H9 (cell line): Measurements from ENCODE around the gene DNM1. TPM values are rescaled to one million over a fixed set of nuclear protein-coding genes. Genes with fewer than 3 reads are reported as not detected.

Source experiments
- DNase-seq: peaks from one replicate; pipeline ENCODE4 v3.0.0-alpha.2; 2017
- H2AFZ ChIP-seq: one replicate; pipeline ENCODE4 v1.6.1; 2013; ENCODE audit warnings: mild to moderate bottlenecking, low read length, control low read depth, moderate library complexity
- H2AK5ac ChIP-seq: 2 replicates; pipeline ENCODE4 v1.6.1; 2013; ENCODE audit warnings: low read length, control low read depth, mixed read lengths; ENCODE audit not compliant: insufficient read length
- H2BK120ac ChIP-seq: one replicate; pipeline ENCODE4 v1.6.1; 2013; ENCODE audit warnings: low read depth, mild to moderate bottlenecking, low read length, control low read depth, inconsistent platforms; ENCODE audit not compliant: poor library complexity, severe bottlenecking
- H2BK12ac ChIP-seq: 2 replicates; pipeline ENCODE4 v1.6.1; 2013; ENCODE audit warnings: low read length, control low read depth, mixed read lengths, low read depth; ENCODE audit not compliant: insufficient read length
- H2BK15ac ChIP-seq: 2 replicates; pipeline ENCODE4 v1.6.1; 2013; ENCODE audit warnings: low read depth, low read length, control low read depth
- H2BK20ac ChIP-seq: one replicate; pipeline ENCODE4 v1.6.1; 2013; ENCODE audit warnings: low read depth, mild to moderate bottlenecking, low read length, control low read depth, inconsistent platforms; ENCODE audit not compliant: poor library complexity, severe bottlenecking
- H2BK5ac ChIP-seq: 2 replicates; pipeline ENCODE4 v1.6.1; 2013; ENCODE audit warnings: low read length, control low read depth, mixed read lengths; ENCODE audit not compliant: insufficient read length
- H3K14ac ChIP-seq: 2 replicates; pipeline ENCODE4 v1.6.1; 2013; ENCODE audit warnings: low read length, control low read depth; ENCODE audit not compliant: insufficient read depth
- H3K18ac ChIP-seq: 2 replicates; pipeline ENCODE4 v1.6.1; 2013; ENCODE audit warnings: low read depth, mild to moderate bottlenecking, mixed read lengths, low read length, control low read depth; ENCODE audit not compliant: insufficient read length
- H3K23ac ChIP-seq: 2 replicates; pipeline ENCODE4 v1.6.1; 2013; ENCODE audit warnings: low read length, control low read depth, mixed read lengths, low read depth; ENCODE audit not compliant: insufficient read length
- H3K23me2 ChIP-seq: 2 replicates; pipeline ENCODE4 v1.6.1; 2013; ENCODE audit warnings: low read depth, mild to moderate bottlenecking, mixed read lengths, low read length, control low read depth; ENCODE audit not compliant: insufficient read length, poor library complexity, severe bottlenecking
- H3K27ac ChIP-seq: 2 replicates; pipeline ENCODE4 v1.5.1; 2013; ENCODE audit warnings: low read length, control low read depth, mixed read lengths, low read depth; ENCODE audit not compliant: insufficient read length
- H3K27me3 ChIP-seq: 2 replicates; pipeline ENCODE4 v1.6.1; 2013; ENCODE audit warnings: low read length, control low read depth, inconsistent platforms; ENCODE audit not compliant: insufficient read depth
- H3K4ac ChIP-seq: 2 replicates; pipeline ENCODE4 v1.6.1; 2013; ENCODE audit warnings: low read depth, mild to moderate bottlenecking, control low read depth, inconsistent platforms, low read length, moderate library complexity
- H3K4me1 ChIP-seq: 2 replicates; pipeline ENCODE4 v1.6.1; 2013; ENCODE audit warnings: low read length, control low read depth, inconsistent platforms; ENCODE audit not compliant: insufficient read depth
- H3K4me2 ChIP-seq: 2 replicates; pipeline ENCODE4 v1.6.1; 2013; ENCODE audit warnings: low read length, control low read depth, mixed read lengths; ENCODE audit not compliant: insufficient read length, insufficient read depth
- H3K56ac ChIP-seq: 2 replicates; pipeline ENCODE4 v1.6.1; 2013; ENCODE audit warnings: low read depth, mild to moderate bottlenecking, mixed read lengths, low read length, control low read depth; ENCODE audit not compliant: insufficient read length
- H3K79me1 ChIP-seq: 2 replicates; pipeline ENCODE4 v1.6.1; 2013; ENCODE audit warnings: low read depth, mild to moderate bottlenecking, moderate library complexity, low read length, control low read depth, inconsistent platforms; ENCODE audit not compliant: insufficient read depth, poor library complexity, severe bottlenecking
- H3K79me2 ChIP-seq: 2 replicates; pipeline ENCODE4 v1.6.1; 2013; ENCODE audit warnings: low read length, control low read depth, inconsistent platforms; ENCODE audit not compliant: insufficient read depth
- H3K9ac ChIP-seq: 2 replicates; pipeline ENCODE4 v1.6.1; 2013; ENCODE audit warnings: low read length, control low read depth, mixed read lengths; ENCODE audit not compliant: insufficient read length; ENCODE audit errors: extremely low read depth
- H3K9me3 ChIP-seq: one replicate; pipeline ENCODE4 v1.6.1; 2013; ENCODE audit warnings: low read depth, low read length, inconsistent platforms; ENCODE audit not compliant: control insufficient read depth
- H3T11ph ChIP-seq: one replicate; pipeline ENCODE4 v1.6.1; 2013; ENCODE audit warnings: mild to moderate bottlenecking, low read length, control low read depth, inconsistent platforms
- H4K20me1 ChIP-seq: one replicate; pipeline ENCODE4 v1.6.1; 2013; ENCODE audit not compliant: control insufficient read depth, insufficient read length, insufficient read depth
- H4K5ac ChIP-seq: 2 replicates; pipeline ENCODE4 v1.6.1; 2013; ENCODE audit warnings: low read depth, mild to moderate bottlenecking, mixed read lengths, low read length, control low read depth; ENCODE audit not compliant: insufficient read length
- H4K8ac ChIP-seq: replicated peaks from 2 replicates; pipeline ENCODE4 v1.6.1; 2013; ENCODE audit warnings: low read length, control low read depth, mixed read lengths, low read depth; ENCODE audit not compliant: insufficient read length
- H4K91ac ChIP-seq: 2 replicates; pipeline ENCODE4 v1.6.1; 2013; ENCODE audit warnings: low read depth, mild to moderate bottlenecking, moderate library complexity, mixed read lengths, low read length, control low read depth; ENCODE audit not compliant: insufficient read length
- H3K27ac Mint-ChIP-seq, 3 experiments: 2 replicates in 2 of 3; 3 replicates in 1 of 3; pipeline ENCODE4 v1.8.0; 2020 to 2021; ENCODE audit warnings: mixed read lengths in 3 of 3, mild to moderate bottlenecking in 1 of 3, moderate library complexity in 1 of 3
- H3K27me3 Mint-ChIP-seq: 2 replicates; pipeline ENCODE4 v1.8.0; 2021; ENCODE audit warnings: low read depth, mild to moderate bottlenecking, moderate library complexity, mixed read lengths
- H3K36me3 Mint-ChIP-seq, 3 experiments: 2 replicates in 2 of 3; 3 replicates in 1 of 3; pipeline ENCODE4 v1.8.0; 2020 to 2021; ENCODE audit warnings: low read depth in 3 of 3, mixed read lengths in 3 of 3; ENCODE audit not compliant: insufficient read depth in 1 of 3
- H3K4me1 Mint-ChIP-seq, 2 experiments: 2 replicates each; pipeline ENCODE4 v1.8.0; 2020; ENCODE audit warnings: mixed read lengths in 2 of 2
- H3K4me3 Mint-ChIP-seq, 2 experiments: 2 replicates in 1 of 2; 3 replicates in 1 of 2; pipeline ENCODE4 v1.8.0; 2020 to 2021; ENCODE audit warnings: mild to moderate bottlenecking in 2 of 2, mixed read lengths in 2 of 2, moderate library complexity in 1 of 2
- H3K9me3 Mint-ChIP-seq, 2 experiments: 2 replicates in 1 of 2; 3 replicates in 1 of 2; pipeline ENCODE4 v1.8.0; 2020; ENCODE audit warnings: mild to moderate bottlenecking in 2 of 2, mixed read lengths in 2 of 2, moderate library complexity in 1 of 2
- WGBS: extraction: QIAGEN DNeasy Blood & Tissue Kit; methylation state at CpG from one replicate; pipeline ENCODE4 v1.1.7; 2013; ENCODE audit warnings: missing lambda C conversion rate, low lambda C conversion rate, mixed read lengths; ENCODE audit not compliant: insufficient read length; ENCODE audit errors: extremely low coverage; 5-methylcytosine and 5-hydroxymethylcytosine counted together
- total RNA-seq: library from RNA; stranded (reverse); gene quantifications from 2 replicates; pipeline ENCODE4 v1.2.1, GENCODE V29; 2021
- TF ChIP-seq, protein P1 (sequence below): fragments of 200-600 bp; sonication (generic); conservative IDR thresholded peaks from 3 replicates; pipeline ENCODE4 v1.8.0; 2021; ENCODE audit warnings: antibody characterized with exemption, mild to moderate bottlenecking

DNM1 gene
- total RNA-seq, 1 experiment from 2014 or later, result 58.0 TPM

DNA sequence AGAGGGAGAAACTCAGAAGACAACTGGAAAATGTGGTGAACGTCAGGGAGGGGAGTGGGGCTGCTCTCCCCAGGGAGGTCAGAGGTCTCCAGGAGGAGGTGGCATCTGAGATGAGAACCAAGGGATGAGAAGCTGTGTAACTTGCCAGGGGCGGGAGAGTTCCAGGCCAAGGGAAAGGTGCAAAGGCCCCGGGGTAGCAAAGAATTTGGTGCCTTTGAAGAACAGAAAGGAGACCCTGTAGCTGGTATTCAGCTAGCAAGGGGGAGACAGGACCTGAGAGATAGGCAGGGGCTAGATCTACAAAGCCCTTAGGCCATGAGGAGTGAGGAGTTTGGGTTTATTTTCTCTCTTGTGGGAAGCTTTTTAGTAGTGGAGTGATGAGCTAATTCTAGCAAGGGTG is 3.3 kb downstream of the DNM1 start:
- no peak overlapping the region; a peak in 1 of 7 replicates for H3K27ac Mint-ChIP-seq
- Histone ChIP-seq H2BK5ac (no peak overlapping the region), H3K4ac (no peak overlapping the region), H2BK20ac (no peak overlapping the region), H2BK12ac (no peak overlapping the region), H3K79me2 (no peaks in the 10 kb centered on the region), H3K27me3 (no peaks in the 10 kb centered on the region), H3K79me1 (no peaks in the 10 kb centered on the region), H4K5ac (no peak overlapping the region), H3K4me1 (peaks cover 6% of the 10 kb centered on the region; the same call in 1 of the 2 replicates), H3K9ac (no peak overlapping the region), H3K4me2 (no peak overlapping the region), H3K56ac (no peak overlapping the region), H3K23me2 (peaks cover 8% of the 10 kb centered on the region), H3K9me3 (no peaks in the 10 kb centered on the region), H2AFZ (no peak overlapping the region), H3T11ph (no peak overlapping the region), H4K20me1 (no peaks in the 10 kb centered on the region), H3K18ac (no peak overlapping the region), H2BK15ac (no peak overlapping the region), H2BK120ac (no peak overlapping the region), H3K23ac (no peak overlapping the region), H3K27ac (no peak overlapping the region), H3K14ac (no peak overlapping the region), H4K8ac (no peak overlapping the region), H2AK5ac (no peak overlapping the region), H4K91ac (no peak overlapping the region)
- H3K4me3 Mint-ChIP-seq, result no peak overlapping the region
- TF ChIP-seq, protein P1, sequence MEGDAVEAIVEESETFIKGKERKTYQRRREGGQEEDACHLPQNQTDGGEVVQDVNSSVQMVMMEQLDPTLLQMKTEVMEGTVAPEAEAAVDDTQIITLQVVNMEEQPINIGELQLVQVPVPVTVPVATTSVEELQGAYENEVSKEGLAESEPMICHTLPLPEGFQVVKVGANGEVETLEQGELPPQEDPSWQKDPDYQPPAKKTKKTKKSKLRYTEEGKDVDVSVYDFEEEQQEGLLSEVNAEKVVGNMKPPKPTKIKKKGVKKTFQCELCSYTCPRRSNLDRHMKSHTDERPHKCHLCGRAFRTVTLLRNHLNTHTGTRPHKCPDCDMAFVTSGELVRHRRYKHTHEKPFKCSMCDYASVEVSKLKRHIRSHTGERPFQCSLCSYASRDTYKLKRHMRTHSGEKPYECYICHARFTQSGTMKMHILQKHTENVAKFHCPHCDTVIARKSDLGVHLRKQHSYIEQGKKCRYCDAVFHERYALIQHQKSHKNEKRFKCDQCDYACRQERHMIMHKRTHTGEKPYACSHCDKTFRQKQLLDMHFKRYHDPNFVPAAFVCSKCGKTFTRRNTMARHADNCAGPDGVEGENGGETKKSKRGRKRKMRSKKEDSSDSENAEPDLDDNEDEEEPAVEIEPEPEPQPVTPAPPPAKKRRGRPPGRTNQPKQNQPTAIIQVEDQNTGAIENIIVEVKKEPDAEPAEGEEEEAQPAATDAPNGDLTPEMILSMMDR, result no peak
- no peaks in the 10 kb centered on the region for H3K9me3 Mint-ChIP-seq
- H3K27me3 Mint-ChIP-seq, result no peaks in the 10 kb centered on the region; the same call in 1 of the 2 replicates
- no peak for DNase-seq
- peaks cover 4 to 7% (median 5%) of the 10 kb centered on the region in 3 experiments; a peak in 5 of 7 replicates for H3K36me3 Mint-ChIP-seq
- no CpG with 5 or more reads among the region's 3 CpGs for WGBS
- H3K4me1 Mint-ChIP-seq, result peaks cover 25 to 27% of the 10 kb centered on the region in 2 experiments
